ENCODE data around the gene WBP2. TPM values are rescaled to one million over a fixed set of nuclear protein-coding genes. Genes with fewer than 3 reads are reported as not detected.

WBP2 gene
- total RNA-seq, 1 experiment from 2014 or later, result 132 TPM

DNA sequence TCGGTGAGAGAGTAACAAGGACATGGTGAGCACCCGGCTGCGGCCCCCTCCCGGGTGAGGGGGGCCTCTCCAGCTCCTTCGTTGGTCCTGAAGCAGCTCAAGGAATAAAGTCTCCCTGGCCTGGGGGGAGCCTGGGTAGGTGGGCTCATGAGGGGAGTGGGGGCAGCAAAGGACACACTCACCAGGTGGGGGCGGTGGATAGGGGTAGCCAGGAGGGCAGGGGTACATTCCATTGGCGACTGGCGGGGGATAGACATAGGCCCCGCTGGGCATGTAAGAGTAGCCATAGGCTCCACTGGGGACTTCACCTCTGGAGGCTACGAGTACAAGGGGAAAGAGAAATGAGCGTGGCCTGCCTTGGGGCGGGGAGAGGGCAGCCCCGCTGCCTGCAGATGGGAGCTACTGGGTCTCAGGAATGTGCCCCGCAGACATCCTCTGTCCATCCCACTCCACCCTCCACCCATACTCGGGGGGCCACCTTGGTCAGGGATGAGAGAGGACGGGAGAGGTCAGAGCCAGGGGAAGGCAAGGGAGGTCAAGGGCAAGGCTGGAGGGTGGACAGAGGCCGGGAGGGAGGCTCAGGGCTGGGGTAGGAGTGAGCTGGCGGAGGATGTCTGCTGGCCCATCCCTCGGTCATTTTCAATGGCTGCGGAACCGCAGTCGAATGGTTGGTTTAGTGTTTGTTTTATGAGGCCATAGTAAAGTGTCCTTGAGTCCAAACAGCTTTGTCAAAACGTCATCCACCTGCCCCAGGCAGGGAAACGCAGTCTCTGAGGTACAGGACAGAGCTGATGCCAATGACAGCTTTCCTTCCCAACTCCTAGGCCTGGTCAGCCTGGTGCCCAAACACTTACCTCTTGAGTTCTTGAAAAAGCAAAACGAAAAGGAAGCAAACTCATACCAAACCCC lies 7.3 kb downstream of the WBP2 start:
- POLR2A ChIA-PET, result interaction anchor here (1.2 to 3.3 kb wide), 2 partner anchors 28 to 68 kb away, joined by 4 to 26 read pairs; a partner anchor contains a TSS
- intact Hi-C loops (cut with micrococcal nuclease), result no loop called here
- H3K36me3 ChIP-seq (ENCODE audit: control insufficient read depth in 1 of 2, insufficient read depth in 2 of 2, low read length in 2 of 2), result peaks cover 25 to 27% of the 10 kb centered on the region in 2 experiments; a peak in 3 of 4 replicates
- no peak overlapping the region for H3K9ac ChIP-seq (ENCODE audit: low read length)
- 0 out of 2 replicates have a peak, but pooled peaks cover 3% of the 10 kb centered on the region for H3K79me2 ChIP-seq (ENCODE audit: insufficient read depth, low read length)
- no peak overlapping the region for H3K4me2 ChIP-seq (ENCODE audit: low read length)
- H3K9me2 ChIP-seq (ENCODE audit: insufficient read depth), result no peaks in the 10 kb centered on the region
- no peaks in the 10 kb centered on the region for H3K9me3 ChIP-seq (ENCODE audit: control insufficient read depth in 1 of 2, insufficient read depth in 1 of 2, low read depth in 1 of 2, low read length in 2 of 2)
- H3K4me1 ChIP-seq (ENCODE audit: control insufficient read depth in 1 of 2, insufficient read depth in 2 of 2, low read length in 2 of 2), result peaks cover 33 to 57% of the 10 kb centered on the region in 2 experiments
- H3K4me3 ChIP-seq (replicated peaks in 1 of 2; ENCODE audit: low read depth in 1 of 2, low read length in 2 of 2), result no peak overlapping the region
- DNase-seq (ENCODE audit: low read depth, low spot score) (no peak), ATAC-seq (no peak)
- no peaks in the 10 kb centered on the region for H4K20me1 ChIP-seq (ENCODE audit: insufficient read depth)
- BruUV-seq (replicated peaks), result no TSS peak
- peak overlapping the region; percentile 5; the same call in 1 of the 2 replicates for H3K27ac ChIP-seq (ENCODE audit: low read depth, low read length)
- TF ChIP-seq, protein P1, sequence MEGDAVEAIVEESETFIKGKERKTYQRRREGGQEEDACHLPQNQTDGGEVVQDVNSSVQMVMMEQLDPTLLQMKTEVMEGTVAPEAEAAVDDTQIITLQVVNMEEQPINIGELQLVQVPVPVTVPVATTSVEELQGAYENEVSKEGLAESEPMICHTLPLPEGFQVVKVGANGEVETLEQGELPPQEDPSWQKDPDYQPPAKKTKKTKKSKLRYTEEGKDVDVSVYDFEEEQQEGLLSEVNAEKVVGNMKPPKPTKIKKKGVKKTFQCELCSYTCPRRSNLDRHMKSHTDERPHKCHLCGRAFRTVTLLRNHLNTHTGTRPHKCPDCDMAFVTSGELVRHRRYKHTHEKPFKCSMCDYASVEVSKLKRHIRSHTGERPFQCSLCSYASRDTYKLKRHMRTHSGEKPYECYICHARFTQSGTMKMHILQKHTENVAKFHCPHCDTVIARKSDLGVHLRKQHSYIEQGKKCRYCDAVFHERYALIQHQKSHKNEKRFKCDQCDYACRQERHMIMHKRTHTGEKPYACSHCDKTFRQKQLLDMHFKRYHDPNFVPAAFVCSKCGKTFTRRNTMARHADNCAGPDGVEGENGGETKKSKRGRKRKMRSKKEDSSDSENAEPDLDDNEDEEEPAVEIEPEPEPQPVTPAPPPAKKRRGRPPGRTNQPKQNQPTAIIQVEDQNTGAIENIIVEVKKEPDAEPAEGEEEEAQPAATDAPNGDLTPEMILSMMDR (IDR thresholded peaks at IDR 0.05 in 2 of 3, conservative IDR thresholded peaks at IDR 0.05 in 1 of 3; ENCODE audit: borderline replicate concordance in 1 of 3, insufficient read depth in 1 of 3, low read depth in 2 of 3, low read length in 2 of 3), result no peak
- TF ChIP-seq JUND (IDR thresholded peaks at IDR 0.05) (no peak), SIN3A (IDR thresholded peaks at IDR 0.05; ENCODE audit: low read depth) (no peak), ATF3 (IDR thresholded peaks at IDR 0.05) (no peak), POLR2AphosphoS5 (IDR thresholded peaks at IDR 0.05; ENCODE audit: low read depth, low read length) (no peak), ELF1 (IDR thresholded peaks at IDR 0.05; ENCODE audit: borderline replicate concordance, low read depth) (no peak), ZFX (IDR thresholded peaks at IDR 0.05) (no peak), FOSL1 (IDR thresholded peaks at IDR 0.05; ENCODE audit: low read depth) (no peak), YY1 (IDR thresholded peaks at IDR 0.05; ENCODE audit: extremely low read depth, insufficient replicate concordance, low read depth, low read length) (no peak), POLR2A (IDR thresholded peaks at IDR 0.05; ENCODE audit: borderline replicate concordance, extremely low read depth, insufficient read depth, insufficient read length) (no peak), SRF (IDR thresholded peaks at IDR 0.05; ENCODE audit: low read depth) (no peak), SP1 (IDR thresholded peaks at IDR 0.05; ENCODE audit: low read depth) (no peak), CBX3 (IDR thresholded peaks at IDR 0.05; ENCODE audit: low read depth) (no peak), TCF7L2 (IDR thresholded peaks at IDR 0.05; ENCODE audit: borderline replicate concordance, extremely low read depth, insufficient read depth, insufficient read length) (no peak), CEBPB (IDR thresholded peaks at IDR 0.05; ENCODE audit: low read depth) (no peak), EGR1 (IDR thresholded peaks at IDR 0.05; ENCODE audit: low read depth) (no peak)
- TF ChIP-seq, protein P2, sequence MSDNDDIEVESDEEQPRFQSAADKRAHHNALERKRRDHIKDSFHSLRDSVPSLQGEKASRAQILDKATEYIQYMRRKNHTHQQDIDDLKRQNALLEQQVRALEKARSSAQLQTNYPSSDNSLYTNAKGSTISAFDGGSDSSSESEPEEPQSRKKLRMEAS (IDR thresholded peaks at IDR 0.05), result no peak
- TF ChIP-seq, protein P3, sequence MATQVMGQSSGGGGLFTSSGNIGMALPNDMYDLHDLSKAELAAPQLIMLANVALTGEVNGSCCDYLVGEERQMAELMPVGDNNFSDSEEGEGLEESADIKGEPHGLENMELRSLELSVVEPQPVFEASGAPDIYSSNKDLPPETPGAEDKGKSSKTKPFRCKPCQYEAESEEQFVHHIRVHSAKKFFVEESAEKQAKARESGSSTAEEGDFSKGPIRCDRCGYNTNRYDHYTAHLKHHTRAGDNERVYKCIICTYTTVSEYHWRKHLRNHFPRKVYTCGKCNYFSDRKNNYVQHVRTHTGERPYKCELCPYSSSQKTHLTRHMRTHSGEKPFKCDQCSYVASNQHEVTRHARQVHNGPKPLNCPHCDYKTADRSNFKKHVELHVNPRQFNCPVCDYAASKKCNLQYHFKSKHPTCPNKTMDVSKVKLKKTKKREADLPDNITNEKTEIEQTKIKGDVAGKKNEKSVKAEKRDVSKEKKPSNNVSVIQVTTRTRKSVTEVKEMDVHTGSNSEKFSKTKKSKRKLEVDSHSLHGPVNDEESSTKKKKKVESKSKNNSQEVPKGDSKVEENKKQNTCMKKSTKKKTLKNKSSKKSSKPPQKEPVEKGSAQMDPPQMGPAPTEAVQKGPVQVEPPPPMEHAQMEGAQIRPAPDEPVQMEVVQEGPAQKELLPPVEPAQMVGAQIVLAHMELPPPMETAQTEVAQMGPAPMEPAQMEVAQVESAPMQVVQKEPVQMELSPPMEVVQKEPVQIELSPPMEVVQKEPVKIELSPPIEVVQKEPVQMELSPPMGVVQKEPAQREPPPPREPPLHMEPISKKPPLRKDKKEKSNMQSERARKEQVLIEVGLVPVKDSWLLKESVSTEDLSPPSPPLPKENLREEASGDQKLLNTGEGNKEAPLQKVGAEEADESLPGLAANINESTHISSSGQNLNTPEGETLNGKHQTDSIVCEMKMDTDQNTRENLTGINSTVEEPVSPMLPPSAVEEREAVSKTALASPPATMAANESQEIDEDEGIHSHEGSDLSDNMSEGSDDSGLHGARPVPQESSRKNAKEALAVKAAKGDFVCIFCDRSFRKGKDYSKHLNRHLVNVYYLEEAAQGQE (IDR thresholded peaks at IDR 0.05; ENCODE audit: low read depth), result no peak
- no peak overlapping the region for H2AFZ ChIP-seq (ENCODE audit: low read depth, low read length, poor library complexity, severe bottlenecking)
- RAD21 ChIA-PET (ENCODE audit: low non-redundant PET in 1 of 2, low total read pairs in 2 of 2, uncharacterized antibody in 2 of 2, unreplicated experiment in 2 of 2), result no interaction called here
- H3K27me3 ChIP-seq (ENCODE audit: insufficient read depth, low read length), result no peaks in the 10 kb centered on the region
- CTCF ChIA-PET, result interaction anchor here (0.9 to 3.3 kb wide), 8 partner anchors 8 to 83 kb away, joined by 3 to 46 read pairs (median 3); partner anchors contain the start of genes GALK1 and WBP2

All from HCT116 (cell line).